Measurements from ENCODE around the gene ACOXL.
A peak's percentile ranks its signal among the peaks of the same experiment; 100 is the strongest.

DNA sequence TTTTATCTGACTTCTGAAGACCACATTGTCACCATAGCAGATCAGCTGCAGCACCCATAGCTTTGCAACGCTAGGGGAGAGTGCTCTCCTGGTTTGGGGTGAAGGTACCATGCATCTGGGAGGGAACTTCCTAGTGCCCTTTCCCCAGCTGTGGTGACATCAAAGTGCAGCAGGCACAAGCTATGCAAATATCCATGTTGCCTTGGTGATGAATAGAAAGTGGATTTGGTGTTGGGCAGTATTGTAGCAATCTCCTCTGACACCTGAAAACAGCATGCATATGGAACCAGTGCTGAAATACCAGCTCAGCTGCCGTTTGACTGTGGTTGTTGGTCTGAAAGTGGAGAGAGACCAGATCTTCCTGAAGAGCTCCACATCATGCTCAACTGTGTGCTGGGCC lies 425.4 kb downstream of the ACOXL start:
- TF ChIP-seq, protein P1, sequence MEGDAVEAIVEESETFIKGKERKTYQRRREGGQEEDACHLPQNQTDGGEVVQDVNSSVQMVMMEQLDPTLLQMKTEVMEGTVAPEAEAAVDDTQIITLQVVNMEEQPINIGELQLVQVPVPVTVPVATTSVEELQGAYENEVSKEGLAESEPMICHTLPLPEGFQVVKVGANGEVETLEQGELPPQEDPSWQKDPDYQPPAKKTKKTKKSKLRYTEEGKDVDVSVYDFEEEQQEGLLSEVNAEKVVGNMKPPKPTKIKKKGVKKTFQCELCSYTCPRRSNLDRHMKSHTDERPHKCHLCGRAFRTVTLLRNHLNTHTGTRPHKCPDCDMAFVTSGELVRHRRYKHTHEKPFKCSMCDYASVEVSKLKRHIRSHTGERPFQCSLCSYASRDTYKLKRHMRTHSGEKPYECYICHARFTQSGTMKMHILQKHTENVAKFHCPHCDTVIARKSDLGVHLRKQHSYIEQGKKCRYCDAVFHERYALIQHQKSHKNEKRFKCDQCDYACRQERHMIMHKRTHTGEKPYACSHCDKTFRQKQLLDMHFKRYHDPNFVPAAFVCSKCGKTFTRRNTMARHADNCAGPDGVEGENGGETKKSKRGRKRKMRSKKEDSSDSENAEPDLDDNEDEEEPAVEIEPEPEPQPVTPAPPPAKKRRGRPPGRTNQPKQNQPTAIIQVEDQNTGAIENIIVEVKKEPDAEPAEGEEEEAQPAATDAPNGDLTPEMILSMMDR (IDR thresholded peaks at IDR 0.05) = no peak
- TF ChIP-seq POLR2A (IDR thresholded peaks at IDR 0.05) (no peak), EP300 (IDR thresholded peaks at IDR 0.05; ENCODE audit: low read depth) (no peak), POLR2AphosphoS5 (IDR thresholded peaks at IDR 0.05) (peak in 1 of 3 donors; percentile 21)

Data from transverse colon (tissue), 4 donors.